HG03025 (cell line): ENCODE results near the gene DPH5.
"Not testable (repeated sequence)": the region's sequence is repeated elsewhere in the genome, so short reads cannot be mapped to it uniquely, and the experiment has no call there.

Experiments used
- ATAC-seq: cut with Tn5 transposase; IDR thresholded peaks from one replicate; pipeline ENCODE4 v1.9.1; 2021; ENCODE audit warnings: mild to moderate bottlenecking, moderate library complexity; ENCODE audit not compliant: unreplicated experiment, low FRiP score

DPH5 gene

GRCh38 chr1:101025657-101026429 is at the start of gene DPH5:
DPH5 (minus strand) TSS chr1:101025784; CDS start chr1:101025443, 341 bp downstream.
- ATAC-seq = peak; percentile 75

- ATAC-seq = no peak
Measured at GRCh38 chr1:101073836-101074235, 48.3 kb upstream of the DPH5 start.

GRCh38 chr1:101071470-101071891 is 45.9 kb upstream of the DPH5 start:
- ATAC-seq = no peak

GRCh38 chr1:101069158-101069557 is 43.6 kb upstream of the DPH5 start:
- no peak for ATAC-seq

GRCh38 chr1:101066937-101067335 is 41.4 kb upstream of the DPH5 start:
- not testable (repeated sequence) for ATAC-seq

GRCh38 chr1:101066260-101066936 is 40.8 kb upstream of the DPH5 start:
- no peak for ATAC-seq

GRCh38 chr1:101065575-101065974 is 40.0 kb upstream of the DPH5 start:
- no peak for ATAC-seq

- ATAC-seq = no peak
Measured at GRCh38 chr1:101064697-101065096, 39.1 kb upstream of the DPH5 start.

- no peak for ATAC-seq
Measured at GRCh38 chr1:101060992-101061391, 35.4 kb upstream of the DPH5 start.

- ATAC-seq = no peak
Measured at GRCh38 chr1:101059945-101060542, 34.5 kb upstream of the DPH5 start.

GRCh38 chr1:101055623-101056022 is 30.0 kb upstream of the DPH5 start:
- no peak for ATAC-seq

GRCh38 chr1:101051688-101052638 is 26.4 kb upstream of the DPH5 start:
- peak; percentile 73 for ATAC-seq

GRCh38 chr1:101050869-101051268 is 25.3 kb upstream of the DPH5 start:
- ATAC-seq = no peak

GRCh38 chr1:101044749-101045148 is 19.2 kb upstream of the DPH5 start:
- ATAC-seq = no peak

- ATAC-seq = no peak
Measured at GRCh38 chr1:101044259-101044658, 18.7 kb upstream of the DPH5 start.

- ATAC-seq = no peak
Measured at GRCh38 chr1:101043776-101044175, 18.2 kb upstream of the DPH5 start.

- no peak for ATAC-seq
Measured at GRCh38 chr1:101041300-101041699, 15.7 kb upstream of the DPH5 start.

- ATAC-seq = no peak
Measured at GRCh38 chr1:101040666-101041065, 15.1 kb upstream of the DPH5 start.

GRCh38 chr1:101039245-101039644 is 13.7 kb upstream of the DPH5 start:
- ATAC-seq = no peak

GRCh38 chr1:101037316-101037715 is 11.7 kb upstream of the DPH5 start:
- ATAC-seq = no peak
